ENCODE results near the gene NPPA.

DNA sequence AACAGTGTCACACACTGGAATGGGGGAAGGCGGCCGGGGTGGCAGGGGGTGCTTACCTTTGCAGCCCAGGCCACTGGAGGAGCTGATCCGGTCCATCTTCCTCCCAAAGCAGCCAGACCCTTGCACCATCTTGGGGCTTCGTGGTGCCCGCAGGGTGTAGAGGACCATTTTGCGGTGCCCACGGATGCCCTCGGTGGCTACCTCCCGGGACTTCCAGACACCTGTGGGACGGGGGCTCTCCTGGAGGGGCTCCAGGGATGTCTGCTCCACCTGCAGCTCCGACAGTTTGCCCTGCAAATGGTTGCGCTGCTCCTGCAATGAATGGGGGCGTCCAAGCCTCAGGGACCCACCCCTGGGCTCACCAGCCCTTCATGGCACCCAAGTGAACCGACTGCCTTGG, 10.6 kb upstream of the NPPA start:
- TF ChIP-seq CTCF (IDR thresholded peaks at IDR 0.05) (no peak), POLR2AphosphoS5 (IDR thresholded peaks at IDR 0.05) (no peak), POLR2A (IDR thresholded peaks at IDR 0.05; ENCODE audit: low read depth) (no peak)
